HG02852 (cell line): ENCODE data around the gene NNAT.

ENCODE experiments used
- ATAC-seq: cut with Tn5 transposase; IDR thresholded peaks from one replicate; pipeline ENCODE4 v1.9.1; 2021; ENCODE audit warnings: mild to moderate bottlenecking, moderate library complexity; ENCODE audit not compliant: unreplicated experiment

Gene NNAT

DNA sequence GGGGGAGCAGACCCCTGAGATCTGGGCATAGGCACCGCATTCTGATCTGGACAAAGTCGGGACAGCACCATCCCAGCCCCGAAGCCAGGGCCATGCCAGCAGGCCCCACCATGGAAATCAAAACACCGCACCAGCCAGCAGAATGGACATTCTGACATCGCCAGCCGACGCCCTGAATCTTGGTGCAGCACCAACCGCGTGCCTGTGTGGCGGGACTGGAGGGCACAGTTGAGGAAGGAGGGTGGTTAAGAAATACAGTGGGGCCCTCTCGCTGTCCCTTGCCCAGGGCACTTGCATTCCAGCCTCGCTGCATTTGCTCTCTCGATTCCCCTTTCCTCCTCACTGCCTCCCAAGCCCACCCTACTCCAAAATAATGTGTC, 2.0 kb downstream of the NNAT start:
- no peak for ATAC-seq

- ATAC-seq, result no peak
Measured at GRCh38 chr20:37523911-37524700, 3.1 kb downstream of the NNAT start.

GRCh38 chr20:37524859-37525708, 4.0 kb downstream of the NNAT start:
- no peak for ATAC-seq

DNA sequence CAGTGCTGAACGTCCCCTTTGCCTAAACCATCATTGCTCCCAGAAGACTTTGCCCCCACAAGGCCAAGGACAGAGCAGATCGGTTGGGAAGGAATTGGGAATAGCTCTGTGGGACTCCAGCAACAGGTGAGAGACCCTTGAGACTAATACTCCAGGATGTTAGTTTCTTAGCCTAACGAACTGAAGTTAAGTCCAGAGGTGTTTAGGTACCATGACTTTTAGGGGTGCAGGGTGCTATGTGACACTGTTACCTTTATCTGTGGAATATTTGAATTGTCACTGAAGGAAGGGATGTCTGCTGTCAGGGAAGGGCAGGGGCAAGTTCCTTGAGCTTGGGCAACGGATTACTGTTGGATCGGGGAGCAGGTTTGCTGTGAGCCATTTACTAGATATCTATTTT, 4.8 kb downstream of the NNAT start:
- no peak for ATAC-seq

GRCh38 chr20:37526238-37526838, 5.3 kb downstream of the NNAT start:
- no peak for ATAC-seq

DNA sequence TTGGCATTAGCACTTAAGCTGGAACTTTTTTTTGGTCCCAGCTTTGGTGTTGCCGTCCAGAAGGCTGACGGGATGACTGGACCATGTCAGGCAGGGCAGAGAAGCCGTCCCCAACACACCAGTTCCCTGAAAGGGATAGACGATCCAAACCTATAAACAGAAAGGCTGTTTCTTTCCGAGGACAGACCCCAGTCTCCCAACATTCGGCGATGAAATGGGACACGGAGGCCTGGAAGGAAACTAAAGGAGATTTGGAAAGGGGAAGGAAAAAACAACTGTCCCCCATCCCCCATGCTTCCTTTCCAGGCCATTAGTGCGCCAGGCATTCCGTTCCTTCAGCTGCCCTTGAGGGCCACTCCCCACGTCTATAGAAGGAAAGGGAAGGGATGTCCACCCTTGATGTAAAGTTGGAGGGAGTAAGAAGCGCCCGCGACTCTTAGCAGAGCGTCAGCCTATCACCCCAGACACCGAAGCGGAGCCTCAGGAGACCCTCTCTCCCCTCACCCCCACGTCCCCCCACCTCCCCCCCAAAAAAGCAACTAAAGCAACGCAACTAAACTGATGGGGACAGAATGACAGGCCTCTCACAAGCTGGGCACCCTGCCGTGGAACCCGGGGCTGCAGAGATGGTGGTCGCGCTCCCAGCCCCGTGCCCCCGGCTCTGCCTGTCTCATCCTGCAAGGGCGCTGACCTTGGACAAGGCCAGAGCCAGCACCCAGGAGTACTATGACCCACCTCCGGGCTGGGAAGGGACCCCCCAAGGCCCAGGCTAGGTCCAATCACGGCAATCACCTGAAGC, 6.0 kb downstream of the NNAT start:
- no peak for ATAC-seq

DNA sequence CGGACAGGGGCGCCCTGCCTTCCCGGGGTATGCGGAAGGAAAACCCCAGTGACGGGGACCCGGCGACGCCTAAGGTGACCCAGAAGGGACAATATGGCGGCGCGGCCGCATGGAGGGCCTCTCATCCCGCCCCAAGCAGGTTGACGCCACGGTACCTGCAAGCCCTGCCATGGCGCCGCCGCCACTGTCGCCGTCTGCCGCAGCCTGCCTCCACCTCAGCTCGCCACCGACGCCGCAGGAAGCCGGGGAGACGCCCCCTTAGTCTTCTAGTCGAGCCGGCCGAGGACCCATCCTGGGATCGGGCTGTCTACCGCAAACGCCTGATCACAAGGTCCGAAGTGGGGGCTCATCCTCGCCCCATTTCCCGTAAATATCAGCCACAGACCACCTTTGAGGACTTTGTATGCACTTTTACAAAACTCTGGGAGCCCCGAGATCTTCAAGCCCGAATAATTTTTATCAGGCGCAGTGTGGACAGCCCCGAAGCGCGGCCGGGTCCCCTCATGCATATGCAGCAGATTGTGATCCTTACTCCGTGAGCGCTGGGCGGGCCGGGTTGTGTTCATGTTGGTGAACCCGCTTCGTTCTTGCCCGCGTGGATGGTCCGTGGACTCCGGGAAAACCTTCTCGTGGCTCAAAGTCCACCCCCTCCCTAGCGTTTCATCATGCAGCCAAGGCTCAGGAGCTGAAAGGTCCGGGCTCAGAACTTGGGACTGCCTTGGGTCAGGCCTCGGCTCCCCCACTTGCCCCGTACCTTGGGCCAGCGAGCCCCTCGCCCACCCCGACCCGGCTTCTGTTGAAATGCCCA, 6.8 kb downstream of the NNAT start, which contains the start of gene BLCAP:
Gene BLCAP, minus strand, starts transcription at position 239 of the 808 bp plus-strand sequence. CDS start 8,702 bp downstream, outside the sequence.
- ATAC-seq, result peak; percentile 79

DNA sequence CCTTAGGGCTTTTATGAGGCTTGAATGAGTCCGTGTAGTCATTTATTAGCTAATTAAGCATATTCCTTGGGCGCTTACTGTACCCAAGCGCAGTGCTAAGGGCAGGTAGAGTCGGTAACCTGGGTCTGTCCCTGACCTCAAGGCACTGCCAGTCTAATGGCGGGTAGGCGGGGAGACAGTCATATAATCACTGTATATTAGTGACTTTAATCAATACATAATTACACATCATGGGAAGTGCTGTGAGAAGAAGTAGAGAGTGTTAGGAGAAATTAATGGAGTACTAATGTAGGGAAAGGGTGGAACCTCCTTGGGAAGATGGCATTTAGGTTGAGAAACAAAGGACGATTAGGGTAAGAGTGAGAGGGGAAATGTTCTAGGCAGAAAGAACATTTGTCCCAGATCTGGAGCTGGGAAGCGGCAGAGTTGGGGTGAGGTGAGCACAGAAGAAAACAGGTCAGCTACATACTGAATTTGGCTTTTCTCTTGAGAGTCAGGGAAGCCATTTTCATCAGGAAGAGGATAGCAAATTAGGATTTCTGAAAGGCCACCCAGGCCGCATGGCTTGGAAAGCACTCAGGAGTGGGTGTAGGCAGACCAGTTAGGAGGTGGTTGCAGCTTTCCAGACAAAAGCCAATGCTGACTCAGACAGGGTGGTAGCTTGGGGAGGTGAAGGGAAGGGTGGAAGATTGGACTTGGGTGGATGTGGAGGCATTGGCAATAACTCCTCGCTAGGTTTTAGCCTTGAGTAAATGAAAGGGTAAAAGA, 7.6 kb downstream of the NNAT start:
- ATAC-seq, result peak; percentile 8

GRCh38 chr20:37529214-37529967, 8.3 kb downstream of the NNAT start:
- ATAC-seq, result no peak

DNA sequence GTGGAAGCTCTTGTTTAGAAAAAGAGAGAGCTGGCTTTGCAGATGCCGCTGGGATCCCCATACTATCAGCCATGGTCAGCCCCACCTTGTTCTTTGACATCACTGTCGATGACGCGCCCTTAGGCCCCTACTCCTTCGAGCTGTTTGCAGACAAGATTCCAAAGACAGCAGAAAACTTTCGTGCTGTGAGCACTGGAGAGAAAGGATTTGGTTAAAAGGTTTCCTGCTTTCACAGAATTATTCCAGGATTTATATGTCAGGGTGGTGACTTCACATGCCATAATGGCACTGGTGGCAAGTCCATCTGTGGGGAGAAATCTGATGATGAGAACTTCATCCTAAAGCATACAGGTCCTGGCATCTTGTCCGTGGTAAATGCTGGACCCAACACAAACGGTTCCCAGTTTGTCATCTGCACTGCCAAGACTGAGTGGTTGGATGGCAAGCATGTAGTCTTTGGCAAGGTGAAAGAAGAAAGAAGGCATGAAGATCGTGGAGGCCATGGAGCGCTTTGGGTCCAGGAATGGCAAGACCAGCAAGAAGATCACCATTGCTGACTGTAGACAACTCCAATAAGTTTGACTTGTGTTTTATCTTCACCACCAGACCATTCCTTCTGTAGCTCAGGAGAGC, 9.0 kb downstream of the NNAT start:
- ATAC-seq, result no peak

DNA sequence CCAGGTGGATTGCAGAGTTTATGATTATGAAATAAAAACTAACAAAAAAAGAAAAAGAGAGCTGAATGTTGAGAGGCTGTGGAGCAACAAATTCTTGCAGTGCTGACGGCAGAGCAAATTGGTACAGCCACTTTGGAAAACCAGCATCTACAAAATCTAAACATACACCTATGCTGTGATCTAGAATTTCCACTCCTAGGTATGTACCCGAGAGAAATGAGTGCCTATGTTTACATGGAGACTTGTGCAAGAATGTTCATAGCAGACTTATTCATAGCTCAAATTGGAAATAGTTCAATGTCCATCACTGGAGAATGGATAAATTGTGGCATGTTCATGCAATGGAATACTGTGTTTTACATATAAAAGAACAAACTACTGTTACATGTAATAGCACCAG, 9.6 kb downstream of the NNAT start:
- ATAC-seq, result no peak

- ATAC-seq, result no peak
Measured at GRCh38 chr20:37531856-37532255, 10.8 kb downstream of the NNAT start.

GRCh38 chr20:37533154-37533715, 12.2 kb downstream of the NNAT start:
- no peak for ATAC-seq

DNA sequence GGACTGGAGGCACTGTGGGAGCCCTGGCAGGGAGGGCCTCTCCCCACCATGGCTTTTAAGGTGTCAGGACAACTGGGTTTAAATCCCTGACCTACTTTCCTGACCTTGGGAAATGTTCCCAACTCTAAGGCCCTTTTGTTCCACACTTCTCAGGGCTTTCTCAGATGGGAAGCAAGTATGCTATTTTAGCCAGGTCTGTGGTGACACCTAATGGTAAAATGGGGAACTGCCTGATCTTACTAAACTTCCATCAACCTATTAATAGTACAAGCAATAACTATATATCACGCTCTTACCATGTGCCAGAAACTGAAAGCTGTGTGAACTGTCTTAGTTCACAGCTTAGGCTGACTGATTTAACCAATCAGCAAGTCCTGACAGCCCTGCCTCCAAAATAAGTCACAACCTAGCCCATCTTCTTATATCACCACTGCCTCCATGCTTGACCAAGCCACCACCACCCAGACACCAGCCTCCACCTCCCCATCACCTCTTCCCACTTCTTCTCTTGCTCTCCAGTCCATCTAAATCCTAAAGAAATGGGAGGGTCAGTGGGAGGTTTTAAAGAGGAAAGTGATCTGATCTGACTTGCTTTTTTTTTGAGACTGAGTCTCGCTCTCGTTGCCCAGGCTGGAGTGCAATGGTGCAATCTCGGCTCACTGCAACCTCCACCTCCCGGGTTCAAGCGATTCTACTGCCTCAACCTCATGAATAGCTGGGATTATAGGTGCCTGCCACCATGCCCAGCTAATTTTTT, 13.5 kb downstream of the NNAT start:
- ATAC-seq, result peak; percentile 79

- no peak for ATAC-seq
Measured at GRCh38 chr20:37535443-37536132, 14.5 kb downstream of the NNAT start.

- ATAC-seq, result no peak
Measured at GRCh38 chr20:37537505-37537904, 16.5 kb downstream of the NNAT start.
